Activated B cell treated with CpG ODN at 0.5 μM for 24 hours (primary cell): ENCODE results near the gene PRXL2B. TPM values are rescaled to one million over a fixed set of nuclear protein-coding genes. Genes with fewer than 3 reads are reported as not detected.

Experiments
- ATAC-seq: fragments of 200-7000 bp; cut with Tn5 transposase; one replicate; pipeline ENCODE4 v1.10.0; 2021; ENCODE audit warnings: low read depth, mild to moderate bottlenecking, moderate library complexity
- CTCF ChIA-PET: fragments of 350-600 bp; sonication (Branson Sonifier 250); formaldehyde crosslinking; loops from one replicate; lab custom pipeline; 2021; ENCODE audit warnings: antibody characterized with exemption; lab: Charles Lee
- POLR2A ChIA-PET: fragments of 350-600 bp; sonication (Branson Sonifier 250); formaldehyde crosslinking; loops from one replicate; lab custom pipeline; 2021; ENCODE audit warnings: antibody characterized with exemption; lab: Charles Lee
- DNase-seq: peaks from one replicate; pipeline ENCODE4 v3.0.0; 2022
- H3K27ac Mint-ChIP-seq: one replicate; pipeline ENCODE4 v1.8.0; 2020; ENCODE audit warnings: mixed read lengths
- H3K27me3 Mint-ChIP-seq: one replicate; pipeline ENCODE4 v1.8.0; 2021; ENCODE audit warnings: mixed read lengths
- H3K36me3 Mint-ChIP-seq: one replicate; pipeline ENCODE4 v1.8.0; 2021; ENCODE audit warnings: low read depth, mixed read lengths
- H3K4me1 Mint-ChIP-seq: one replicate; pipeline ENCODE4 v1.8.0; 2021; ENCODE audit warnings: mixed read lengths
- H3K4me3 Mint-ChIP-seq: one replicate; pipeline ENCODE4 v1.8.0; 2020; ENCODE audit warnings: mild to moderate bottlenecking, mixed read lengths
- H3K9me3 Mint-ChIP-seq: one replicate; pipeline ENCODE4 v1.8.0; 2020; ENCODE audit warnings: mixed read lengths
- CTCF ChIP-seq: fragments of 200-600 bp; IDR thresholded peaks from one replicate; pipeline ENCODE4 v1.8.0; 2022; ENCODE audit warnings: antibody characterized with exemption, mild to moderate bottlenecking
- intact Hi-C: fragments of 100-400 bp; cut with micrococcal nuclease; formaldehyde crosslinking; loops from one replicate; pipeline ENCODE4 v1.15.1; 2024
- total RNA-seq: library from RNA; stranded (reverse); gene quantifications from 2 replicates; pipeline ENCODE4 v1.2.3, GENCODE V29; 2022

PRXL2B gene
- total RNA-seq, 1 donor from 2014 or later = 12.6 TPM

- POLR2A ChIA-PET = interaction anchor here (0.6 to 5.6 kb wide), 4 partner anchors 11 to 283 kb away, joined by 3 to 224 read pairs (median 40); partner anchors contain the start of gene PRXL2B
- CTCF ChIA-PET = interaction anchor here (1.7 kb wide), 1 partner anchor 27 kb away, joined by 3 read pairs; no protein-coding TSS in a partner anchor
These were observed 28.2 kb upstream of the PRXL2B start for GRCh38 chr1:2558420-2558819.

GRCh38 chr1:2558861-2559260, 27.7 kb upstream of the PRXL2B start:
- peaks cover 43% of the 10 kb centered on the region for H3K36me3 Mint-ChIP-seq
- ChIA-PET CTCF (interaction anchor here (1.7 kb wide), 1 partner anchor 26 kb away, joined by 3 read pairs; no protein-coding TSS in a partner anchor), POLR2A (interaction anchor here (1.4 to 5.6 kb wide), 3 partner anchors 12 to 25 kb away, joined by 3 to 224 read pairs (median 74); partner anchors contain the start of gene PRXL2B)
- DNase-seq (no peak), ATAC-seq (no peak)
- peaks cover 47% of the 10 kb centered on the region for H3K4me1 Mint-ChIP-seq
- intact Hi-C loops = no loop called here
- H3K4me3 Mint-ChIP-seq = peak overlapping the region; percentile 46
- TF ChIP-seq CTCF = no peak
- H3K27me3 Mint-ChIP-seq = no peaks in the 10 kb centered on the region
- H3K27ac Mint-ChIP-seq = no peak overlapping the region
- no peaks in the 10 kb centered on the region for H3K9me3 Mint-ChIP-seq

More at GRCh38 chr1:2558420-2558819, 28.2 kb upstream of the PRXL2B start:
- no peak for TF ChIP-seq CTCF
- H3K27me3 Mint-ChIP-seq = no peaks in the 10 kb centered on the region
- peaks cover 50% of the 10 kb centered on the region for H3K4me1 Mint-ChIP-seq
- ATAC-seq = no peak
- peak overlapping the region; percentile 95 for H3K4me3 Mint-ChIP-seq
- DNase-seq = no peak
- intact Hi-C loops = no loop called here
- no peaks in the 10 kb centered on the region for H3K9me3 Mint-ChIP-seq
- H3K27ac Mint-ChIP-seq = no peak overlapping the region
- peaks cover 39% of the 10 kb centered on the region for H3K36me3 Mint-ChIP-seq

- CTCF ChIA-PET = interaction anchor here (2.2 kb wide), 1 partner anchor 25 kb away, joined by 11 read pairs; no protein-coding TSS in a partner anchor
- H3K4me1 Mint-ChIP-seq = peaks cover 38% of the 10 kb centered on the region
- DNase-seq = no peak
- POLR2A ChIA-PET = interaction anchor here (0.5 to 5.6 kb wide), 5 partner anchors 12 to 364 kb away, joined by 3 to 224 read pairs (median 4); partner anchors contain the start of gene PRXL2B
- H3K27me3 Mint-ChIP-seq = no peaks in the 10 kb centered on the region
- H3K36me3 Mint-ChIP-seq = peaks cover 45% of the 10 kb centered on the region
- no peak for TF ChIP-seq CTCF
- H3K27ac Mint-ChIP-seq = no peak overlapping the region
- no peaks in the 10 kb centered on the region for H3K9me3 Mint-ChIP-seq
- ATAC-seq = no peak
- H3K4me3 Mint-ChIP-seq = no peak overlapping the region
- intact Hi-C loops = no loop called here
These were observed 26.9 kb upstream of the PRXL2B start for GRCh38 chr1:2559509-2560298.

GRCh38 chr1:2560299-2561073, 26.1 kb upstream of the PRXL2B start:
- Mint-ChIP-seq H3K36me3 (peaks cover 45% of the 10 kb centered on the region), H3K27me3 (no peaks in the 10 kb centered on the region), H3K27ac (no peak overlapping the region), H3K9me3 (no peaks in the 10 kb centered on the region), H3K4me3 (no peak overlapping the region), H3K4me1 (peaks cover 31% of the 10 kb centered on the region)
- POLR2A ChIA-PET = interaction anchor here (0.5 to 2.4 kb wide), 4 partner anchors 13 to 364 kb away, joined by 4 to 23 read pairs (median 4); no protein-coding TSS in a partner anchor
- ATAC-seq (no peak), DNase-seq (no peak)
- TF ChIP-seq CTCF = no peak
- intact Hi-C loops = no loop called here
- CTCF ChIA-PET = interaction anchor here (1.4 to 2.2 kb wide), 2 partner anchors 25 to 32 kb away, joined by 3 to 11 read pairs; no protein-coding TSS in a partner anchor
